Suppressor macrophage (primary cell): ENCODE data around the gene HAND1.

Experiments used
- DNase-seq, 4 experiments: peaks; one replicate each; pipeline ENCODE4 v3.0.0-alpha.2; 2020 to 2022

HAND1 gene

DNA sequence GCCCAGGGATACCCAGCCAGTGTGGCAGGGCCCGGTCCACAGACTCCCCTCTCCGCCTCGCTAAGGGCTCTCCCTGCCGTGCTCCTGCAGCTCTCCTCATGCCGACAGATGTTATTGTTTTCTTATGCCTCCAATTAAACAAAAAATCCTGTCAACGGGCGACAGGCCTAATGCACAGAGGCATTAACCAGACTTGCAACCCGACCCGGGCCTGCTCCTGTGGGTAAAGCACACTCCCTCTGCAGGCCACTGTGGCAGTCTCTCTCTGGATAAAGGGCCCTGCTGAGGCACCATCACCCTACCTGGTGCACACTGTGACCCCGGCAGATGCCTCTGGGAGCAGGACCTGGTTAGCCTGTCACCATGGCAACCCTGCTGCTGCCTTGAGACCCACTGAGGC is 27.5 kb upstream of the HAND1 start:
- no peak for DNase-seq

DNA sequence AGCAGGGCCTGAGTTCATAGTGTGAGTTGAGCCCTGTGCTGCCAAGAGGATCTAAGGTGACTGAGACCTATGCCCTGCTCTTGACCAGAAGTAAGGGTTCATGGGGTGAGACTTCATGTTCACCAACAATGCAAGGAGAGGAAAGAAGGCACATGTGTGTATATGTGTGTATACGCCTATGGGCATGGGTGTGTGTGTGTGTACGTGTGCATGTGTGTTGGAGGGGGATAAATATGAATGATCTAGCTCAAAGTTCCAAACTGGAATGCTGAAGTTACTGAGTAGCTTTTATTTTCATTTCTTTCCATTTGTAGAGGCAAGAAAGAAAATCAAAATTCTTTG is 25.6 kb upstream of the HAND1 start:
- DNase-seq, result no peak

DNA sequence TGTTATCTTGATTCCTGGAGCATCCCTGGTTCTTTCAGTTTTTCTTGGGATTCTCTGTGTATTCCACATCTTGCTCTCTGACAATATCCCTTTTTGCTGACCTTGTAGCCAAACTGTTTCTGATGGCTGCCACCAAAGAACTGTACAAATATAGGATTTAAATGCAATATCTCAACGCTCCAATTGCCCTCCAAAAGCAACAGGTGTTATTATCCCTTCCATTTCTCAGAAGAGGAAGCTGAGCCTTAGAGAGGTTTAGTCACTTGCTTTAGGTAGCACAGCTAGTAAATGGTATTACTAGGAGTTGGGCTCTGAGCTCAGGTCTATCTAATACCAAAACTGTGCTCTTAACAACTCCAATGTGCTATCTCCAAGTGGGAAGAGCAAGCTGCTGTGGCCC is 24.2 kb upstream of the HAND1 start:
- DNase-seq, result no peak

DNA sequence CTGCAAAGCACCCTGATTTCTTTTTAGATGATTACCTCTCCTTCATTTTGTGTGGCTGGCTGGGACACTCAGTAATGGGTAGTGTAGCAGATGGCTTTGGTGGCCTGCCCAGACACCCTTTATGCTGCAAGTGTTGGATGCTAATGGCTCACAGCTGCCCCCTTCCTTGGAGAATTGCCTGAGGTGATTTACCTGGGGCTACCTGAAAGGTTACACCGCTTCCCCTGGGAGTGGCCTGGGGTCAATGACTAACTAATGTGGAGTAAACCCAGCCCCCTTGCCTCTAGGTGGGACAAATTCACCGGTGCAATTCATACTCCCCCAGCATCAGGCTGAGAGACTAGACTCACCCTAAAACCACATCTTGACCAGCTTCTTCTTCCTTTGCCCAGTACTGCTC is 23.5 kb upstream of the HAND1 start:
- no peak for DNase-seq

DNA sequence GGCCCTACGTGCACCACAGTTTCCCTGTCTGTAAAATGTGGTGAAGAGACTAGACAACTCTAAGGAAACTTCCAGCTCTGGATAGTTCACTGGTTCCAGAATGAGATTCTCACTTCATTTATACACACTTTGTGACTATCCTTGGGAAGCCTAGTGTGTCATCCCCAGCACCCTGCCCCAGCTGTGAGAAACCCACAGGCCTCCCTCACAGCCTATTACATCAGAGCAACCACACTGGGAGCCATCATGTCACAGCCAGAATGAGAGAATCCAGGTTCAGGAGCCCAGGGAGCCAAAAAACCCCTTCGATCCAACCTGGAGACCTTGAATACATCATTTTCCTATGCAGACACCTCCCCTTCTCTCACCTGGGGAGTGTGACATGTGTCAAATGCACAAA is 21.0 kb upstream of the HAND1 start:
- DNase-seq, result no peak

DNA sequence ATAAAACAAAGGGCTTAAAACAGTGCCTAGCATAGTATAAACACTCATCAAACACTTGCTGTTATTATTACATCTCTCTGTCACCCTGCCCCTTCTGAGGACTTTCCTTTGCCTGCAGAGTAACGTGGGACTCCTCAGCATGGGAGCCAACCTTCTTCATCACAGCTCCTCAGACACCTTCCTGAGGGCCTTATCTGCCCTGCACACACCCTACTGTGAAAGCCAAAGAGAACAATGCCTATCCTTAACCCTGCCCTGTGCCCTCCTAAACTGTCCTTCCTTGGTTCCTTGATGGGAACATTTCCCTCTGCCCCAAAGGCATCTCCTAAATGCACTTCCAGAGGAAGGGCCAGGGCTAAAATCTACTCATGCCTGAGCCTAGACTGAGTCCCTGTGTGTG is 20.6 kb upstream of the HAND1 start:
- no peak for DNase-seq

DNA sequence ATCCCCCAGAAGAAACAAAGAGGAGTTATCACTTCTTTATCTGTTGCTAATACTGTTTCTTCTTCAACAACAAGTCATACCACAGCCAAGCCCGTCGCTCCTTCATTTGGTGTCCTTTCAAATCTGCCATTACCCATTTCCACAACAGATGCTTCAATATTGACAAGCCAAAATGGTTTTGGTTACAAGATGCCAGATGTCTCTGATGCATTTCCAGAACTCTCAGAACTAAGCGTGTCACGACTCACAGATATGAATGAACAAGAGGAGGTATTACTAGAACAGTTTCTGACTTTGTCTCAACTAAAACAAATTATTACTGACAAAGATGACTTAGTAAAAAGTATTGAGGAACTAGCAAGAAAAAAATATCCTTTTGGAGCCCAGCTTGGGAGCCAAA is 16.0 kb upstream of the HAND1 start:
- no peak for DNase-seq

DNA sequence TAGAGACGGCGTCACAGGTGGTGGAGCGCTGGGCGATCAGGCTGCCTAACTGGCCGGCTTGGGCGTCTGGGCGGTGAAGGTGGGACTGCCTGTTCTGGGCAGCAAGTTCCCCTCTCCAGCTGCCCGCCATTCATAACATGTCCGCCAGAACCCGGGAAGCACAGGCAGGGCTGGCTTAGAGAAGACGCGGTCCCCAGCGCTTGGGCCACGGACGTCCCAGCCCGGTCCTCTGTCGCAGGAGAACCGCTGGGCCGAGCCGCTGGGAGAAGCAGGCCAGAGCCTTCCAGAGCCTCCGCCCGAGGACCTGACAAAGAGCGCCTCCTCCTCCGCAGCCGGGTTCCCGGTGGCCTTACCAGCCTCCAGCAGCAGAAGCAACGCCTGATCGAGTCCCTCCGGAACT is 15.2 kb upstream of the HAND1 start:
- no peak for DNase-seq

DNA sequence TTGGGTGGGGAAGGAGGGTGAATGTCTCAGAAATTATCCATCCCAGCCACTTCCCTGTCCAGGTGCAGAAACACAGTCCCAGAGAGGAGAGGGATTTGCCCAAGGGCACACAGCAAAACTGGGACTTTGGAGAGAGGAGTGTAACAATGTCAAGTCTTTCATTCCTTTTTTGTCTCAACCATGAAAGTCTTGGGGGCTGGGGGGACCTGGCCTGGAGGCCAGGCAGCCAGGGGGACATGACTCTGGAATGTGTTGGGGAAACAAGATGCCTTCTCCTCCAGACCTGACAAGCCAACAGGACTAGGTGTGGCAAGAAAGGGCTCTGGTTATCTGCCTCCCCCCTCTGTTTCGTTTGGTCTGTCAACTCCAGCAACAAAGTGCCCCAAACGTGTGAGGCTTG is 13.9 kb upstream of the HAND1 start:
- no peak for DNase-seq

DNA sequence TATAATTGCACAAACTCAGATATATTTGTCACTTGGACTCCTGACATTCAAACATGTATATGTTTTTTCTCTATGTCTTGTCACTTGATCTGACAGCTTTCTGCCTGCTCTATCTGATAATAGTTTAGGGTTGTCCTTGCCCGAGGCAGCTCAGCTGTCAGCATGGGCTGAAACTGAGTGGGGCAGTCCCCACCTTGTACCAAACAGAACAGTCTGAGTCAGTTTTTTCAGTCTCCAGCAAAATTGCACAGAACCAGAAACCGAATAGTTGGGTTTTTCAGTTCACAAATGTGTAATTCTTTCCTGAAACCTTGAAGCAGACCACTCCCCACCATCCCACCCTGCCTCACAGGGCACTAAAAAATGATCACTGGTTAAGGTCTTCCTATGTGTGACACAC is 9.5 kb upstream of the HAND1 start:
- DNase-seq, result no peak

DNA sequence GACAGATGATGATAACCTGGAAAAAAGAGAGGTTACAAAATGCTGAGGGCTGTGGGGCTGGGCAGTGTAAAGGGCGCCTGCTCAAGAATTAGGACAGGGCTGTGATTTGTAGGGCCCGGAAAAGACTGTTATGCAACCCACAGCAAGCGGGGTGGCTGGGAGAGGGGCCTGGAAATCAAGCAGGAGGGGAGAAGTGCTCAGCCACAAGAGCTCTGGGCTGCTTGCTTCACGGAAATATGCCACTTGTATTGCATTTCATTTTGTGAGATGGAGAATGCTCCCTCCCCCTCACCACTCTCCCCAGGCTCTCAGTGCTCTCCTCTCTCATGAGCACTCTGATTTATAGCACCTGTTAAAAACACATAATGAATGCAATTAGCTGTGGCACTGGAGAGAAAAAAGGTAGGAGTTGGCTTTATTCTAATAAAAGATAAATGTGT is 8.4 kb upstream of the HAND1 start:
- DNase-seq, result no peak

DNA sequence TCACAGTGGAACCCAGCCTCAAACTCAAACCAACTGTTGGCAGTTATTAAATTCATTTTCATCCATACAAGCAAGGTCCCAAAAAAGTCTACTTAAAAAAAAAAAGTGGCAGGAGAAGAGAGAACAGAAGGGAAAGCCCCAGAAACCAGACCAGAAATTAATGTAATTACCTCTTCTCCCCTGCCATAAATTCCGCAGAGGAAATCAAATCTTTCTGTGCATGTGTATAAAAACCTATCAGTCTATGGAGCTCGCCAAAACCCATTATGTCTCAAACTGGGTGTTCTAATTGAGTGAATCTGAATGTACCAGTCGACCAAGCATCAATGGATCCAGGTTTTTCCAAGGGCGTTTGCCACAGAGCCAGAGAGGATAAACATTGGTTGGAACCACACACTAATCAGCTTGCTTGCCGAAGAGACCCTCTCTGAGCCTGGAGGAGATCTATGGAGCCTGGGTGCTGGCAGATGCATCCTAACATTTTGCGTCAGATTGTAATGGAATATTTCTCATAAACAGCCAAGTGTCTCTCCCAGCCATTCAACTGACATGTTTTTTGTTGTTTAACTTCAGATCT is 7.9 kb upstream of the HAND1 start:
- DNase-seq, result no peak

DNA sequence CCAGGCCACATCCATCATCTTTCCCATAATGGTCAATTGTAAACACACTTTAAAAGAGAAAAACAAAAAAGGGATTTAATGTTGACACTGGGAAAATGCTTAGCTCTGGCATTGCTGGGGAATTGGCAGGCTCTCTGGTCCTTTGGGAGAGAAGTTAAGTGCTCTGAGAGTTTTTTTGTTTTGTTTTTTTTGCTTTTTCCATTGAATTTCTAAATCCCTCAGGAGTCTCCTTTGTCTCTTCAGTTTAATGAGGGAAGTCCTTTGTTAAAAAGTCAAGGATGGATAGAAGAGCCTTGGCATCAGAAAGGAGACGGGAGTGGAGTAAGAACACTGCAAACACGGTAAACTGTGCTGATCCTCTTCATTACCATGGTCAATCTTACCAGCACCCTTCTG is 7.1 kb upstream of the HAND1 start:
- no peak for DNase-seq

DNA sequence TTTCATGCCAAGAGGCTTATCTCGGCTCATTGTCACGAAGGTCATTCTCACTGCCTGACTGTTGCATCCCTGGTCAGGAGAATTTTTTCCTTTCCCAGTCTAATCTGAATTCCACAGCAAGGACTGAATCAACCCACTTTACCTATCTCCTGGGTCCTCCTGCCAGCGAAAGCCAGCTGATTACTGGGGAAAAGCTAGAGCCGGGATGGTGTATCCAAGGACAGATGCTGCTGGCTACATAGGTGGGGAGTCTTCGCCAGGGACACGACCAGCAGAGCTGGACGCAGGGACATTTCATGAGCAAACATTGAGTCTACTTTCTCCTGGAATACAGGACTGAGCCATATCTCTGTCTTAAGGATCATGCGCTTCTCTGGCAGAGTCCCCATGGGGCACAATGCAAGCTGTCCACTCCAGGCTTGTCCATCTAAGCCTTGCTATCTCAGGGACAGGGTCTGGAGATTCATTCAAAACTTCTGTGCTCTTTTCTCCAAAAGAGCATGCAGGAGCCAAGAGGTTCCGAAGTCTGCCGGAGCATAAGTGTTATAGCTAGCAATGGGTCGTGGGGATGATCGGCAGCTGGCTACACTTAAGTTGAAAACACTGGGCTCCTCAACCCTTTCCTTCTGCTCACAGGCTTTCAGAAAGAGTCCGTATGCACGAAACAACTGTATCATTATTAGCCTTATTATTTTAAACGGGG is 6.5 kb upstream of the HAND1 start:
- DNase-seq, result no peak

DNA sequence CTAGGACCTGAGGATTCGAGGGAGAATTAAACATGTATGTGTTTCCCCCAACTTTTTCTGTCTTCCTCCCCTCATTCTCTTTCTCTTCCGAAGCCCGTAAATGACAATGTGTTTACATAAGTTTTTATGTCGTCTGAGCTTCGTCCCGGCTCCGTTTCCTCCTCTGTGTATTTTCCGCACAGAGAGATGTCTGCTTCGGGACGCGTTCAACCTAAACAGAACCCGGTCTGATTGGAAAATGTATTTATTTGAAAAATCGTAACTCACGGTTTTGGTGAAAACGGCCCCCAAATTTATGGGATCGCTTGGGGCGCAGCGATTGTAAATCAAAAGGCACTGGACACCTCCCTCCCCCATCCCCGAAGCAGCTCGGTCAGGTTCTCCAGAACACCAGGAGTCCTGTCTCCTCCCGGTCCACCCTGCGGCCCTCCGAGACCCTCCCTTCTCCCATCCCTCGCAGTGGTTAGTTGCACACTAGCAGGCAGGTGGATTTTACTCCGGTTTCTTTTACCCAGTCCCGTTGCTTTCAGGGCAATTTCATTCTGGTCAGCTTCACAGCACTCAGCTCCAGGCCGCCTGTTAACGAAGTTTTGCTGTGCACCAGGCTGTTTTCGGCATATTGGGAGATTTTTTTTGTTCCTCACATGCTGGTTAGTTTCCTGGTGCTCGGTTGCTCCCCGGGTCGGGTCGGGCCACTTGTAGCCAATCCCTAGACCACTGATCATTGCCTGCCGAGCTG is 5.8 kb upstream of the HAND1 start:
- DNase-seq, result no peak

DNA sequence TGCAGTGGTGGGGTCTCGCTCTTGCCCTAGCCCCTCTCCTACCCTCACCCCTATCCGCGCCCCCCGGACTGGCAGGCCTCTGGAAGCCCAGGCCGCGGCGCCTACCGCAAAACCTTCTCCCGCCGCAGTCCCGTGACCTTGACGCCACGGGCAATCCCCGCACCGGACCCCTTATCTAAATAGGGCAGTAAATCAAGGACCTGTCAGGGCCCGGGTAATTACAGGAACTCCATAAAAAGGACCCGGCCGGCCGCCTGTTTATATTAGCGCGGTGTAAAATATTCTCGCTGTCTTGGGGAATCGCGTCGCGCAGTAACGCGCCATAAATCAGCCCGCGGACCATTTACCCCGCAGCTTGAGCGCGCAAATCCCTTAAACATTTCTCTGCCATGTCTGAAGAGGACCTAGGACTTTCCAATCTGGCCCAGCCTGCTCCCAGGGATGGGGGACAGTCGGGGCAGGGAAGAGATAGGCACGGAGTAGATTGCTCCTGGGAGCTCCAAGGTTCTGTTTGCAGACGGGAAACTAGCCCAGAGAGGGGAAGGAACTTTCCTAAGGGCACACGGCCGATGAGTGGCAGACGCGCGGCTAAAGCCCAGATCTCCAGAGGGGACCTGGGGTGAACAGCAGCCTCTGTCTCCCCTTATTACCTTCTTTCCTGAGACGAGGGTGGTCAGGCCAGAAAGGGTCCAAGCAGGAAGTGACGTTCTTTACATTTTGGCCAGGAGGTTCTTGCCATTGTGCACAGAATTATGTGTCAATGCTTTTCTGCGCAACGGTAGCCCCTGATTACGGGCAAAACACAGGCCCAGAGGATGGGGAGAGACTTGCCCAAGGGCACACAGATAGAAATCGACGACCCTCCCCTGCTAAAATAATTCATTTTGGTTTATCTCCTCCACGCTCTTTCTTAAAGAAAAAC is 4.8 kb upstream of the HAND1 start:
- no peak for DNase-seq

DNA sequence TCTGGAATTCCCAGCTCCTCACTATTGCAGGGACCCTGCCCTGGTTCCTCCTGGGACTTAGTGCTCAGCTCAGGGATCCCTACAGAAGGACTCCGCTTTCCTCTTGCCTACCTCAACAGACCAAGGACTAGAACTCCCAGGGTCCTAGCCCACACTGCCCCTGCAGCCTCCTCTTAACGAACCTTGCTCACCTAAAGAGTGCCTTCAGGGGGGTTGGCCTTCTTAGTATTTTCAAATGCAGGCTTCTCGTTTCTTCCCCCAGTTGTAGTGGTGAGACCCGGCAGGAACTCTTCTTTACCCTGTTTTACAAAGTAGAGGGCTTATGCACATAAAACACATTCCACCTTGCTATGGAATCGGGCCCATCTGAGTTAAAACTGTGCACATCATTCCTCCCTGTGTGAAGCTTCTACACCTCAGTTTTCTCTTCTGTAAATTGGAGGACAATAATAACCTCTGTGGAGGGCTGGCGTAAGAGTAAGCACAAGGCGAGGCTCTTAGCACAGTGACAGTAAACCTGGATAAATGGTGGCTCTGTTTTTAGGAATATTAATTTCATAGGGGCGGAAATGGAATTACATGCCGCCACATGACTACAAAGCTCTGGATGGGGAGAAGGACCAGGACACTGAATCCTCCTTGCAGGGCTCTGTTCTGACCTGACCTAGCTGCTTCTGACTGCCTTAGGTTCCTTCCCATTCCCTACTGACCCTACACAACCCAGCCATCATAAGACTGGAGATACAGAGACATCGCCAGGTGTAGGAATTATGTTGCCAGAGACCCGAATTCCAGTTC is 3.8 kb upstream of the HAND1 start:
- DNase-seq, result no peak

DNA sequence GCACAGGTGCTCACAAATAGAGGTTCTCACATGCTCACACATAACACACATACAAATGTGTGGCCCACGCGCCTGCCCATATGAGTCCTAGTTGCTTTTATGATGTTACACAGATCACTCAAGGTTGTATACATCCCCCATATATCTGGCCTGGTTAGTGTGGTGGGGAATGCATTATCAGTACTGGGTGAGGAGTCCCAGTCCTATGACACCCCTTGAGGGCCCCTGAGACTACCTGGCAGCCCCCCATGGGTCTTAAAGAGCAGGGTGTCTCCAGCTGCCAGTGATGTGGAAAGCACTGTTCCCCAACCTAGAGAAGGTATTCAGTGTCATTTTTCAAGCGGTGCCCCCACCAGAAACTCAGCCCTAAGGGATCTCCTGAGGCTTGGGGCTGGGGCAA is 2.8 kb upstream of the HAND1 start:
- DNase-seq, result no peak

DNA sequence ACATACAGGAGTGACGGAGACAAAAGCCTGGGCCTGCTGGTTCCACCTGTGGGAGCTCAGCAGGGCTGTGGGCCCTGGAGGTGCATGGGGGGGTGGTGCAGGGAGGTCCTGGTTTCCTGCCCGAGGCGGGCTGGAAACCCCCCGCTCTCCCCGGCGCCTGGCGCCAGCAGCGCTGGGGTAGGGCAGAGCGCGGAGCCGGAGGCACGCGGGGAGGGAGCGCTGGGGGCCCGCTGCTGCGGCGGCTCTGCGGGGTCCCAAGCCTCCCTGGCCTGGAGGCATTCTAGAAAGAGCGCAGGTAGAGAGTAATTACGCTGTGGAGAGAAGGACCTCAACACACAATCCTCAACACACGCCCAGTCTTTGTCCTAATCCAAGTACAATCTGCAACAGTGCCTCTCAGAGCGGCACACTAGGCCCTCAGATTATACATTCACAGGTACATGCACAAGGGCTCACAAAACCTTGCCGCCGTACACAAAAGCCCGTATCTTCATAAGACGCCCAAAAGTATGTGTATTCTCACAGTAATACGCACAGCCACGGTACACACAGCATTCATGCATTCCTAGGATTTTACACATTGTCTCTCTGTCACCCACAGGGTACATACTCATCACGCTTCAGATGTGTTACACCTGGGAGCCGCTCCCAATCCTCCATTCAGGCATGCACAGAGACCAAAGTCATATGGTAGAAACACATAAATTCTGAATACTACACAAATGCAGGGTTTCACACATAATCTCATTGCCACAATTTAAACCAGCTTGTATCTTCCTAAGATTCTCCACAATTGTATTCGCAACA is 2.1 kb upstream of the HAND1 start:
- DNase-seq, result no peak

DNA sequence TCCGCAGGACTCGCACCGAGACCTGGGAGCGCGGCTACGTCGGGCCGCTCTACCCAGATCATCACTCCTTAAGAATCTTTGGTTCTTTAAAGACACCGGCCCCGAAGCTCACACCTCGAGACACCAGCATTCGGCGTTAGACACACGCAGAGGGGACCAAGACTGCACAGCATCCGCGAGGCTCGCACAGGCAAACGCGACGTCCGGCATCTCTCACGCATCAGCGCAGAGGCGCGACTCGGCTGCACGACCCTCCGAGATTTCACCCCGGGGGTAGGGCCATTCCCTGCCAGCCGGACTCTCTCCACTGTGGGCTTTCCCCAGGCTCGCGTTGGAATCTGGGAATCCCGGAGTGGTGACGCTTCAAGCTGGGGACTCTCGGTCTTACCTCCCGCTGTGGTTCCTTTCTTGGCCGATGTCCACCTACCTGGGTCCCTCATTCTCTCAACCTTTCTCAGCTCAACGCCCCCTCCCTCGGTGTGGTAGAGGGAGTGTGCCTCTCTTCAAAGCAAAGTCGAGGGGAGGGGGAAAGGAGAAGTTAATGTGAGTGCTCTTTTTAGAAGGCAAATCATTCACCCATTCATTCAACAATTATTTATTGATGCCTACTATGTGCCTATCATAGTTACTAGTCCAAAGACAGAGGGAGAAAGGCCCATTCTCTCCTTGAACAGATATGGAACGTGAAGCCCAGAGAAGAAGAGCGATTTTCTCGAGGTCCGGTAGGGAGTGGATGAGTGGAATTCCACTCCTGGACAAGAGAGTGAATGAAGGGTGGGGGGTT is 1.3 kb upstream of the HAND1 start:
- DNase-seq, result no peak

DNA sequence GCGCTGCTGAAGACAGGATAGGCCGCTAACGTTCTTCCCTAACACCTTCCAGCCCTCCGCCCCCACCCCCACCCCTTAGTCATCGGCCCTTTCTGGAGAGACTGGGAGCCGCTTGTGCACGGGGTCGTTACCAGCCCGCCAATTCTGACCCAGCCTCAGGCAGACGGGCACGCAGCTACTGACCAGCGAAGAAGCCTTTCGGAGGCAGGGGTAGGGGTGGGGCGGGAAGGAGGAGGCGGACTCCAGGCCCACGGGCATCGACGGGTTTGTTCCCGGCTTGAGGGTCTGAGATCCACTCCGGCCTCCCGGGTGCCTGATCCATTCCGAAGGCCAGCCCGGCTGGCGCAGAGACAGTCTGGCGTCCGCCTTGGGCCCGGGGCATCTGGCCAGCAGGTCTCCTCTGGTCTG is 729 bp upstream of the HAND1 start:
- DNase-seq, result no peak
